Esophagus muscularis mucosa (tissue), 4 donors: Measurements from ENCODE around the gene C1orf21. TPM values are rescaled to one million over a fixed set of nuclear protein-coding genes. Genes with fewer than 3 reads are reported as not detected.

ENCODE experiments used
- DNase-seq: peaks from one replicate; pipeline ENCODE4 v3.0.0-alpha.2; 2017; ENCODE audit errors: extremely low spot score
- H3K27ac ChIP-seq, 4 donors: fragments of 200-600 bp; sonication (generic); replicated peaks in 1 of 4; 1 replicate in 3 of 4; 2 replicates in 1 of 4; pipeline ENCODE4 v1.5.1; 2016 to 2019; ENCODE audit warnings: mild to moderate bottlenecking in 1 of 4
- H3K27me3 ChIP-seq, 4 donors: fragments of 200-600 bp; sonication (generic); one replicate each; pipeline versions ENCODE4 v1.5.1 to v1.6.0; 2016 to 2019
- H3K36me3 ChIP-seq, 4 donors: fragments of 200-600 bp; sonication (generic); one replicate each; pipeline ENCODE4 v1.5.1; 2016 to 2019
- H3K4me1 ChIP-seq, 4 donors: fragments of 200-600 bp; sonication (generic); one replicate each; pipeline ENCODE4 v1.5.1; 2016 to 2019
- H3K4me3 ChIP-seq, 4 donors: fragments of 200-600 bp; sonication (generic); 1 replicate in 2 of 4; 2 replicates in 2 of 4; pipeline ENCODE4 v1.5.1; 2016 to 2019; ENCODE audit warnings: mild to moderate bottlenecking in 4 of 4, moderate library complexity in 1 of 4
- H3K9me3 ChIP-seq, 4 donors: fragments of 200-600 bp; sonication (generic); 1 replicate in 3 of 4; 2 replicates in 1 of 4; pipeline ENCODE4 v1.5.1; 2016 to 2019
- CTCF ChIP-seq, 3 experiments: fragments of 200-600 bp in 2 of 3; fragments of 450-650 bp in 1 of 3; sonication (generic) in 2 of 3; IDR thresholded peaks; one replicate each; pipeline ENCODE4 v1.5.1; 2017 to 2019; ENCODE audit warnings: antibody characterized with exemption in 3 of 3, mild to moderate bottlenecking in 2 of 3, moderate library complexity in 1 of 3
- EP300 ChIP-seq: sonication (generic); formaldehyde crosslinking; IDR thresholded peaks from one replicate; pipeline ENCODE4 v1.6.1; 2017; ENCODE audit warnings: antibody characterized with exemption
- POLR2A ChIP-seq: fragments of 450-650 bp; IDR thresholded peaks from one replicate; pipeline ENCODE4 v1.6.1; 2017; ENCODE audit warnings: antibody characterized with exemption, moderate library complexity, mild to moderate bottlenecking, low read depth
- POLR2AphosphoS5 ChIP-seq, 2 donors: sonication (generic); formaldehyde crosslinking; IDR thresholded peaks; one replicate each; pipeline ENCODE4 v1.6.1; 2017; ENCODE audit warnings: antibody characterized with exemption in 2 of 2
- WGBS: methylation state at CpG from one replicate; pipeline ENCODE4 v1.1.5; 2018; 5-methylcytosine and 5-hydroxymethylcytosine counted together
- intact Hi-C: fragments of 100-400 bp; cut with DNase I; formaldehyde crosslinking; loops from one replicate; pipeline ENCODE4 v1.15.1; 2023
- total RNA-seq, 4 donors: library from RNA; depleted of rRNA; stranded (reverse); fragments of >200 nt; gene quantifications; one replicate each; pipeline versions ENCODE4 v1.1.0 to v1.2.1, GENCODE V29; 2016

The C1orf21 gene
- total RNA-seq, 4 donors from 2014 or later: 39.5 to 91.7 (median 58.8) TPM

GRCh38 chr1:184362876-184363275 is 24.0 kb upstream of the C1orf21 start:
- whole genome bisulfite sequencing: 94% methylated on average over 1 of the region's 1 CpG
- H3K9me3 ChIP-seq: no peaks in the 10 kb centered on the region
- DNase-seq: no peak
- H3K27me3 ChIP-seq: no peaks in the 10 kb centered on the region
- no peak overlapping the region for H3K27ac ChIP-seq
- H3K36me3 ChIP-seq: no peaks in the 10 kb centered on the region
- peaks cover 0 to 7% (median 3%) of the 10 kb centered on the region in 4 donors for H3K4me1 ChIP-seq
- no peak overlapping the region for H3K4me3 ChIP-seq
- TF ChIP-seq EP300 (no peak), POLR2AphosphoS5 (IDR thresholded peaks at IDR 0.05) (peak in 1 of 2 donors; percentile 43)
- intact Hi-C loops: no loop called here

- Histone ChIP-seq H3K4me3 (no peak overlapping the region), H3K36me3 (no peaks in the 10 kb centered on the region), H3K4me1 (peaks cover 0 to 7% (median 3%) of the 10 kb centered on the region in 4 donors), H3K9me3 (no peaks in the 10 kb centered on the region), H3K27ac (no peak overlapping the region), H3K27me3 (no peaks in the 10 kb centered on the region)
- TF ChIP-seq CTCF (IDR thresholded peaks at IDR 0.05) (no peak), EP300 (no peak), POLR2AphosphoS5 (IDR thresholded peaks at IDR 0.05) (no peak)
- intact Hi-C loops: no loop called here
- WGBS: 100% methylated on average over 2 of the region's 2 CpGs
- no peak for DNase-seq
These were observed 21.1 kb upstream of the C1orf21 start for GRCh38 chr1:184365699-184366098.

GRCh38 chr1:184366997-184367396 is 19.8 kb upstream of the C1orf21 start:
- peaks cover 0 to 7% (median 3%) of the 10 kb centered on the region in 4 donors for H3K4me1 ChIP-seq
- no peak overlapping the region for H3K27ac ChIP-seq
- no peak for TF ChIP-seq POLR2A
- TF ChIP-seq CTCF (IDR thresholded peaks at IDR 0.05): no peak
- no peak for TF ChIP-seq EP300
- no peak for TF ChIP-seq POLR2AphosphoS5 (IDR thresholded peaks at IDR 0.05)
- 79% methylated on average over 11 of the region's 11 CpGs for WGBS
- no peak for DNase-seq
- H3K9me3 ChIP-seq: no peaks in the 10 kb centered on the region
- intact Hi-C loops: no loop called here
- no peaks in the 10 kb centered on the region for H3K27me3 ChIP-seq
- H3K36me3 ChIP-seq: no peaks in the 10 kb centered on the region
- no peak overlapping the region for H3K4me3 ChIP-seq

- no peak for DNase-seq
- intact Hi-C loops: no loop called here
- Histone ChIP-seq H3K36me3 (no peaks in the 10 kb centered on the region), H3K9me3 (no peaks in the 10 kb centered on the region), H3K4me3 (no peak overlapping the region), H3K27ac (no peak overlapping the region), H3K27me3 (no peaks in the 10 kb centered on the region), H3K4me1 (peaks cover 0 to 7% (median 3%) of the 10 kb centered on the region in 4 donors)
- 96% methylated on average over 1 of the region's 1 CpG for WGBS
- TF ChIP-seq POLR2A: no peak
- no peak for TF ChIP-seq POLR2AphosphoS5 (IDR thresholded peaks at IDR 0.05)
- no peak for TF ChIP-seq CTCF (IDR thresholded peaks at IDR 0.05)
These were observed 19.3 kb upstream of the C1orf21 start for GRCh38 chr1:184367427-184368038.

GRCh38 chr1:184368354-184368753 is 18.5 kb upstream of the C1orf21 start:
- no peak overlapping the region for H3K27ac ChIP-seq
- no peaks in the 10 kb centered on the region for H3K27me3 ChIP-seq

More at GRCh38 chr1:184368354-184368753, 18.5 kb upstream of the C1orf21 start:
- no peak for DNase-seq
- peaks cover 0 to 2% (median 0%) of the 10 kb centered on the region in 4 donors for H3K4me1 ChIP-seq
- intact Hi-C loops: no loop called here
- H3K4me3 ChIP-seq: no peak overlapping the region
- no peak for TF ChIP-seq CTCF (IDR thresholded peaks at IDR 0.05)
- TF ChIP-seq POLR2A: no peak
- TF ChIP-seq POLR2AphosphoS5 (IDR thresholded peaks at IDR 0.05): no peak
- no peak for TF ChIP-seq EP300
- 78% methylated on average over 2 of the region's 2 CpGs for WGBS
- no peaks in the 10 kb centered on the region for H3K36me3 ChIP-seq
- H3K9me3 ChIP-seq: no peaks in the 10 kb centered on the region
